ENCODE measurements around the gene CAP1. TPM values are rescaled to one million over a fixed set of nuclear protein-coding genes. Genes with fewer than 3 reads are reported as not detected.

CAP1 gene
- total RNA-seq, 6 experiments from 2014 or later: 665 to 743 (median 688) TPM

GRCh38 chr1:40094466-40095110 is 54.1 kb downstream of the CAP1 start:
- DNase-seq: no peak
- no peak overlapping the region for H3K27ac Mint-ChIP-seq
- H3K36me3 Mint-ChIP-seq (ENCODE audit: low read depth): peaks cover 12% of the 10 kb centered on the region; the same call in 1 of the 2 replicates
- H3K9me3 Mint-ChIP-seq: no peaks in the 10 kb centered on the region
- H3K27me3 Mint-ChIP-seq (ENCODE audit: insufficient read depth): peaks cover 3% of the 10 kb centered on the region; the same call in 1 of the 2 replicates
- peaks cover 55% of the 10 kb centered on the region for H3K4me1 Mint-ChIP-seq (ENCODE audit: low read depth)
- no peak for TF ChIP-seq CTCF (IDR thresholded peaks at IDR 0.05)
- H3K4me3 Mint-ChIP-seq: no peak overlapping the region

GRCh38 chr1:40095806-40096205 is 55.3 kb downstream of the CAP1 start:
- Mint-ChIP-seq H3K9me3 (no peaks in the 10 kb centered on the region), H3K27me3 (ENCODE audit: insufficient read depth) (peaks cover 3% of the 10 kb centered on the region; the same call in 1 of the 2 replicates), H3K36me3 (ENCODE audit: low read depth) (peaks cover 11% of the 10 kb centered on the region; the same call in 1 of the 2 replicates), H3K27ac (no peak overlapping the region), H3K4me3 (peak overlapping the region; percentile 94), H3K4me1 (ENCODE audit: low read depth) (peaks cover 51% of the 10 kb centered on the region)
- DNase-seq: no peak
- no peak for TF ChIP-seq CTCF (IDR thresholded peaks at IDR 0.05)

- no peak for TF ChIP-seq CTCF (IDR thresholded peaks at IDR 0.05)
- Mint-ChIP-seq H3K27ac (peak overlapping the region; percentile 83), H3K27me3 (ENCODE audit: insufficient read depth) (peaks cover 3% of the 10 kb centered on the region; the same call in 1 of the 2 replicates), H3K4me3 (peak overlapping the region; percentile 94), H3K4me1 (ENCODE audit: low read depth) (peaks cover 45% of the 10 kb centered on the region), H3K36me3 (ENCODE audit: low read depth) (peaks cover 6% of the 10 kb centered on the region; the same call in 1 of the 2 replicates), H3K9me3 (0 out of 2 replicates have a peak, but pooled peaks cover 3% of the 10 kb centered on the region)
- DNase-seq: no peak
Observed at GRCh38 chr1:40096646-40096976, 56.1 kb downstream of the CAP1 start.

GRCh38 chr1:40096977-40097782 is 56.7 kb downstream of the CAP1 start, which contains the start of gene PPT1:
PPT1 (minus strand) TSS chr1:40097252; CDS start chr1:40097238, 14 bp downstream.
- Mint-ChIP-seq H3K27ac (peak within 1 kb of the TSS; percentile 83), H3K36me3 (ENCODE audit: low read depth) (peaks cover 10% of the 10 kb centered on the region), H3K4me3 (peak within 1 kb of the TSS; percentile 94), H3K9me3 (peaks cover 9% of the 10 kb centered on the region), H3K27me3 (ENCODE audit: insufficient read depth) (peaks cover 4% of the 10 kb centered on the region), H3K4me1 (ENCODE audit: low read depth) (peaks cover 44% of the 10 kb centered on the region)
- DNase-seq: peak; percentile 47
- TF ChIP-seq CTCF (IDR thresholded peaks at IDR 0.05): peak; percentile 48

GRCh38 chr1:40102038-40102437 is 61.5 kb downstream of the CAP1 start:
- Mint-ChIP-seq H3K27me3 (ENCODE audit: insufficient read depth) (peaks cover 8% of the 10 kb centered on the region), H3K36me3 (ENCODE audit: low read depth) (peaks cover 13% of the 10 kb centered on the region), H3K4me3 (no peak overlapping the region)

More at GRCh38 chr1:40102038-40102437, 61.5 kb downstream of the CAP1 start:
- H3K9me3 Mint-ChIP-seq: peaks cover 24% of the 10 kb centered on the region
- H3K27ac Mint-ChIP-seq: no peak overlapping the region
- no peak for TF ChIP-seq CTCF (IDR thresholded peaks at IDR 0.05)
- peaks cover 8% of the 10 kb centered on the region for H3K4me1 Mint-ChIP-seq (ENCODE audit: low read depth)
- no peak for DNase-seq

Measured in HFFc6 (cell line).